ENCODE results near the gene SEPSECS. TPM values are rescaled to one million over a fixed set of nuclear protein-coding genes. Genes with fewer than 3 reads are reported as not detected.
"Not testable (repeated sequence)": the region's sequence is repeated elsewhere in the genome, so short reads cannot be mapped to it uniquely, and the experiment has no call there.

SEPSECS gene
- total RNA-seq, 1 experiment from 2014 or later, result 8.4 TPM

DNA sequence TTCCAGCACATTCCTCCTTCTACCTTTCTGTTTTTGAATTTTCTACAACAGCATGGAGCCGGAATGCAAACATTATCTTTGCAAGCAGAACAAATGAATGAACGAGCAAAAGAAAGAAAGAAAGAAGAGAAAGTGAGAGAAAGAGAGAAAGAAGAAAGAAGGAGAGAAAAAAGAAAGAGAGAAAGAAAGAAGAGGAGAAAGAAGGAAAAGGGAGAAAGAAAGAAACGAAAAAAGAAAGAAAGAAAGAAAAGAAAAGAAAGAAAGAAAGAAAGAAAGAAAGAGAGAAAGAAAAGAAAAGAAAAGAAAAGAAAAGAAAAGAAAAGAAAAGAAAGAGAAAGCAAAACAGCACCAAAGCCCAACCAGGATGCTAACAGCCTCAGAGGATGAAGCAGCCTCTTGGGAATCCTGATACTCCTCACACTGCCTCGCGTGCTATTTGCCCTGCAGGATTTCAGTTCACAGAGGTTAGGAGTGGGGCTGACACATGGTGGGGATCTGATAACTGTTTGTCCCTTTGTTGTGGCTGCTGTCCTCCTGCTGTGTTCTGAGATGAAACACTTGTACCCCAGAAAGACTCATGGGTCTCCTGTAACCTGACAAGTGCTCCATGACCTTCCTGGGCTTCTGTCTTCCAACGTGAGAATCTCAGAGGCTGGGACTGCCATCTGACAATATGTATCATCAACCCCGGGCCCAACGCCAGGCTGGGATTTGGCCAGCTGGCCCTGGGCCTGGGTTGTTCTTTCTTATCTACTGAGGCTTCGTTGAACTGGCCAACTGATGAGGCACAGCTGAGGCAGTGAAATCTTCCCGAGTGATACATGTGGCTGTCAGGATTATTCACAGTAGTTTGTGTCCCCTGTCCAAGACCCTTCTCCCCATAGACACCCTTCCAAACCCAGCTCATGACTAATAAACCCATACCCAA lies 61.0 kb downstream of the SEPSECS start:
- no peak for DNase-seq (ENCODE audit: low read depth, low spot score)
- in situ Hi-C loops (cut with HindIII; ENCODE audit: low pct_unique_long_range_greater_than_20kb, low sequenced_read_pairs), result no loop called here

DNA sequence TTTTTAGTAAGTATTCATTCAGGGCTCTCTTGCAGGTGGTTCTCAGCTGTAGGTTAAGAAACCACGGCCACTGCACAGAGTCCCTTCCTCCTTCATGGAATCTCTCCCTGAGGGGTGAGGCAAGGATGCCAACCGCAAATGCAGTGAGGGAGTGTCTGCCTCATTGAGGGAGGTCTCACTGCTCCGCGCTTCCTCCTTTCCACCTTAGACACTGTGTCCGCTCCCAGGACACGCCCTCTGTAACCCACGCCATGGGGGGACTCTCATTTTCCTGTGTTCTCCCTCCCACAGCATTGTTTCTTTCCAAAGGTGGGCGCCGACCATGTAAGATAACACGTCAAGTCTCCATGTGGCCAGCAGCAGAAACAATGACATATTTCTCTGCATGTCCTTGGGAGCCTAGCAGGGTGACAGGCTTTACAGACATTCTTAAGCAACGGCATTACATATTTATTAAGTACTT lies 63.2 kb downstream of the SEPSECS start:
- no peak for DNase-seq (ENCODE audit: low read depth, low spot score)
- in situ Hi-C loops (cut with HindIII; ENCODE audit: low pct_unique_long_range_greater_than_20kb, low sequenced_read_pairs), result no loop called here

DNA sequence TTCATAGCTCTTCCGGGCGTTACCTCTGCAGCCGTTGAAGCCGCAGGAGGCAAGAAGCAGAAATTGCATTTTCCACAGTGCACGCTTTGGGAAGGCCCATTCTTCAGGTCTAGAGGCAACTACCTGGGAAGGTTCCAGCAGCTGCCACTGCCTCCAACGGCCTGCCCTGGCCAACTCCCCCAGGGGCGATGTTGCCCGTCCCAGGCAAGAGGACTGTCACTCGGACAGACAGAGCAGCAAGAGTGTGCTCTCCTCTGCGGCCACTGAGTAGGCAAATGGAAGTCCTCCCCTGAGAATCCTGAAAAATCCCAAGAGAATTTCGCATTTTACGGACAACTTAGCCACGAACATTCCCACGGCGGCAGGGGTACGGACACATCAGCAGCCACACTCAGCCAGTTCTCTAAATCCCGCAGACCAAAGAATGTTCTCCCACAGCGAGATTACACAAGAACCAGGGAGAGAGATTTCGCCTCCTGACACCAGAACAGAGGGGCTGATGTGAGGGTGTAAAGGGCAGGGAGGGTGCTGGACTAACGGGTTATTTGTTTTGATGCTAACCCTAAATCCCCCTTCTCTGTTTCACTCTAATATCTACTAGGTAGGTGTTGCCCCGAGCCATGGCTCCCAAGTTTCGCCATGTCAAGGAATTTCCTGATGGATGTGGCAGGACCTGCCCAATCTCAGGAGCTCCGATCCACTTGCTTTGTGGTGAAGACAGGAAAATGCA lies 63.8 kb downstream of the SEPSECS start:
- DNase-seq (ENCODE audit: low read depth, low spot score), result no peak
- in situ Hi-C loops (cut with HindIII; ENCODE audit: low pct_unique_long_range_greater_than_20kb, low sequenced_read_pairs), result no loop called here

DNA sequence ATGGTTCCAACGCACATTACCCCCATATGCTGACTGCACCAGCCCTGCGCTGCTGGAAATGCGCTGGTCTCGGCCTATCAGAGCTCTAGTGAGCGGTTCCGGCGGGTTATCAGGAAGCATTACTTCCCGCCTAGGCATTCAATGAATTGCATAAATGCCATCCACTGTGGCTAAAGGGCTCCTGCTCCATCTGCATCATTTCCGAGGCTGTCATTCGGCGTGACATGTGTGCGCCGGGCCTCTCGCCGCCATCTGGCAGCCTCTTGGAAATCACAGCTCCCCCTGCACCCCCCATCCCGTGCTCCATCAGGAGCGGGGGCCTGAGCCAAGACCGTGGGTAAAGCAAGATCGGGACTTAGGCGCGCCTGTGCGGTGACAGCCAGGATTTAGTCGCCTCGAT lies 64.4 kb downstream of the SEPSECS start:
- in situ Hi-C loops (cut with HindIII; ENCODE audit: low pct_unique_long_range_greater_than_20kb, low sequenced_read_pairs), result no loop called here
- DNase-seq (ENCODE audit: low read depth, low spot score), result no peak

DNA sequence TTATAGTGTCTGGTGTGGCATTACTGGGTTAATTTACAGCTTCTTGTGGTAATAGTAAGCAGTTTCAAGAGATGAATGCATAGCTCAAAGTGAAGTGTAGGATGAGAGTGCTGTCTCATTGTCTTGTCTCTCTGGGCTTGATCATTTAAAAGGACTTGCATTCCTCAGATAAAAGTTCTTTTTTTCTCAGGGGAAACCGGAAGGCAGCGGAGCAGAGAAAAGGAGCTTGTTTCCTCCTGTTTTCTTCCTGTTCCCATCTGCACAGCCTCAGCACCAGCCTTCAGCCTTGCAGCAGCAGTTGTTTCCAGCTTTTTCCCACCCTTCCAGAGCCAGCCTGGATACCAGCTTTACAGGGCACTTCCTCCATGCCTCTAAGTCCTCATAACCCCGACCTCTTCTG lies 68.1 kb downstream of the SEPSECS start:
- in situ Hi-C loops (cut with HindIII; ENCODE audit: low pct_unique_long_range_greater_than_20kb, low sequenced_read_pairs), result no loop called here
- no peak for DNase-seq (ENCODE audit: low read depth, low spot score)

DNA sequence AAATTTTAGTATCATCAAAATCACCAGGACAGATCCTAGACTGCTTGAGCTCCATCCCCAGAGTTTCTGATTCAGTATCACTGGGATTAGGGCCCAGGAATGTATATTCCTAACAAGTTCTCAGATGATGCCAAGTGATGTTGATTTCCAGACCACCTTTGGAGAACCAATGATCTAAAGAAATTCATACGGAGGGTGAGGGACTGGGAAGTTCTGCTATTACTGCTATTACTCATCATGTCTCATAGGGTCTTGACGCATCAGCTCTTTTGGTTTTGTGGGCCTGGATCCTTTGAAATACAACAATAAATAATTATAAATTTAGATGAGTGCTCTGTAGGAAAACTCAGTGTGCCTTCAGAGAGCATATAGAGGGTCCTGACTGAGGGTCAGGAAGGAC lies 69.7 kb downstream of the SEPSECS start:
- no peak for DNase-seq (ENCODE audit: low read depth, low spot score)
- in situ Hi-C loops (cut with HindIII; ENCODE audit: low pct_unique_long_range_greater_than_20kb, low sequenced_read_pairs), result no loop called here

DNA sequence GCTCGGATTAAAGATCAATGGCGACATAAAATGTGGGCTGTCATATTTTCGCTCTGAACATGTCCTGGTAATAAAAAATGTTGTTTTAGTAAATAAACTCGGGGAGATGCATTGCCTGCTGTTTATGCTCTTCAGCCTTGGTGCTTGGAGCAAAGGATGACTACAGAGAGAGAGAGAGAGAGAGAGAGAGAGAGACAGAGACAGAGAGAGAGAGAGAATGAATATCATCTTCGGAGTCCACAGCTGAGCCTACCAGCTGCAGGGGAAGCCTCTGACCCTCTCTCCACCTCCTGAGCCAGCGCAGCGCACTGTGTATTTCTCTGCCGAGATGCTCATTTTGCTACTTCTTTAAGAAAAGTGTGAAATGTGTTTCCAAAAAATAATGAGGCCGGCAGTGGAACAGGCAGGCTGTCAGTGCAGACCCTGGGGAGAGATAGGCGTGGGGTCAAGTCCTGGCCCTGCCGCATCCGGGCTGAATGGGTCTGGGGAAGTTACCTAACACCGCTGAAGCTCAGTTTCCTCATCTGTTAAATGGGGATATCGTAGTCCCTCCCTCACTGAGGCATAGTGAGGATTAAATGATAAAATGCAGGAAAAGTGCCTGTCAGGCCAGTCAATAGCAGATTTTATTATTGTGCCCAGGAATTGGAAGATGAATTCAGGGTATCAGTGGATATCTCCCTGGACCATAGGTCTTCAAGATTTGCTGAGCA lies 71.0 kb downstream of the SEPSECS start:
- no peak for DNase-seq (ENCODE audit: low read depth, low spot score)
- in situ Hi-C loops (cut with HindIII; ENCODE audit: low pct_unique_long_range_greater_than_20kb, low sequenced_read_pairs), result no loop called here

DNA sequence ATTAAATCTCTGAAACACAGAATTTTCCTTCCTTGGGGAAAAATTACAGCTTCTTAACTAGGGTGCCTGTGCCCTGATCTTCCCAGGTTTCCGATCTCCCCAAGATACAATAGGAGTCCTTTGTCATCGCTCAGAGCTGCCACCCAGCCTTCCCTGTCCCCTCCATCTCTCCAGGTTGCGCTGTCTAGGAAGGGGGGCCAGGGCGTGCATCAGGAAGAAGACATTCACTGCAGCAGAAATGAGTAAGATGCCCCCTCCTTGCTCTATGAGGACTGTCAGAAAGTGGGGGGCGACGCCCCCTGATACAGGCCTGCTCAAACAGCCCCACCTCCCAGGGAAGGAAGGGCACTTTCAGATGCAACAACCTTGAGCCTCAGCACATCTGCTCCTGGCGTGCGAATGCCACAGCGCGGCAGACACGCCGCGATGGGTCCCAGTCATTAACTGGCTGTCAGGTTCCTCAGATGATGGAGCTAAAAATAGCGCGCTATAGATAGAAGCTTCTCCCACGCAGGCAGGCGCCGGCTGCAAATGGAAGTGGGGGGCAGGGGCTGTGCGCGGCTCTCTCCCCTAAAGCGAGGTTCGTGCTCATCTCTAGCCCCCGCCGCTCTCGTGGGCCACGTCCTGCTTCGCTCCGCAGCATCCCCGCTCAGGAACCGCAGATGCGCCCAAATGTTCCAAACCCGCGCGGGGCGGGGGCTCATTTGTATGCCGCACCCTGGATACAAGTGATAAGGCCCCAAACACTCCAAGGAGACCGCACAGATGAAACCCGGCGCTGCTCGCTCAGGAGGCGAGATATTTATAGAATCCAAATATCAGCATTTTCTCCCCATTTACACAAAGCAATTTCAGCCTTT lies 71.9 kb downstream of the SEPSECS start:
- in situ Hi-C loops (cut with HindIII; ENCODE audit: low pct_unique_long_range_greater_than_20kb, low sequenced_read_pairs), result no loop called here
- no peak for DNase-seq (ENCODE audit: low read depth, low spot score)

DNA sequence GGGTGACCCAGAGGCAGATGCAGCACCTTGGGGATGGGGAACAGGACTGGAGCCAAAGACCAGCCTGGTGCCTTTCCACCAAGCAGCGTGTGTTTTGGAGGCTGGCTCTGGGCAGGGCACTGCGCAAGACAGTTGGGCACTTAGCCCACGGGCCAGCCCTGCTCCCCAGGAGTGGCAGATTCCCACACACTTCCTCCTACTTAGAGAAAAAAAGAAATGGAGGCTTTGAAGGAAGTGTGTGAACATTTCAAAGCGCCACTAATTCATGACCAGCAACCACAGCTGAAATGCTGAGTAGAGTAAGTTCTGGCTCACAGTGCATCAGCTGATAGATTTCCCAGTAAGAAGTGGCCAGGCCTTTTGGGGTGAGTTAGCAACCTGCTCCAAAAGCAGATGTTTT lies 74.6 kb downstream of the SEPSECS start:
- no peak for DNase-seq (ENCODE audit: low read depth, low spot score)
- in situ Hi-C loops (cut with HindIII; ENCODE audit: low pct_unique_long_range_greater_than_20kb, low sequenced_read_pairs), result no loop called here

DNA sequence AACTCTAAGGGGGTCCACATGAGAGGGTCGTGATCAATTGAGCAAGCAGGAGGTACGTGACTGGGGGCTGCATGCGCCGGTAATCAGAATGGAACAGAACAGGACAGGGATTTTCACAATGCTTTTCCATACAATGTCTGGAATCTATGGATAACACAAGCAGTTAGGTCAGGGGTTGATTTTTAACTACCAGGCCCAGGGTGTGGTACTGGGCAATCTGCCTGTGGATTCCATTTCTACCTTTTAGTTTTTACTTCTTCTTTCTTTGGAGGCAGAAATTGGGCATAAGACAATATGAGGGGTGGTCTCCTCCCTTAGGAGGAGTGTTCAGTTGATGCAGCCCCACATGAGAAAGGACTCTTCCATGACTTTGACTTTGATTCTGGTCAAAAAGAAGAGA lies 76.8 kb downstream of the SEPSECS start:
- DNase-seq (ENCODE audit: low read depth, low spot score); in situ Hi-C loops (cut with HindIII; ENCODE audit: low pct_unique_long_range_greater_than_20kb, low sequenced_read_pairs): not testable (repeated sequence)

DNA sequence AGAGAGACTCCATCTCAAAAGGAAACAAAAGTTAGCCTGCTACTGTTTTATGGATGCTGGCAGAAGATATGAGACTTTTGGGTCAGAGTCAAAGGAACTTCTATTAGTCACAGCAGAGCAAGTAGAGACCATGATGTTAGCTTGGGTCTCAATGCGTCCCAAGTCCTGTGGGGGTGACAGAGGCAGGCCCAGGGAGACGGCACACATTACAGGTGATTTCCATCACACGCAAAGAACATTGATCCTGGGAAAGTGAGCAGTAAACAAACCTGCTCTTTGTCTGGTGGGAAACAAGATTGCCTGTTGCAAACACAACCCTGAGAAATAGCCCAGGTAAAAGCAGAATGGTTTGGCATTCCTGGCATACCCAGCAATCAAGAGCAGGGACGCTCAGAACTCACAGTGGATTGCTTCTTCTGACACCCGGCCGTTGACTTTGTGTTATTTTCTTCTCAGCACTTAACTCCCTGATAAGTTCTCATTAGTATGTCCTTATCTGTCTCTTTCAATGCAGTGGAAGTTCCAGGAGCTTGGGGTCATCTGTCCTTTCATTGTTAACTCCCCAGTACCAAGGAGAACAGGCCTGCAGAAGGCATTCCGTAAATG lies 78.3 kb downstream of the SEPSECS start:
- in situ Hi-C loops (cut with HindIII; ENCODE audit: low pct_unique_long_range_greater_than_20kb, low sequenced_read_pairs), result no loop called here
- DNase-seq (ENCODE audit: low read depth, low spot score), result no peak

DNA sequence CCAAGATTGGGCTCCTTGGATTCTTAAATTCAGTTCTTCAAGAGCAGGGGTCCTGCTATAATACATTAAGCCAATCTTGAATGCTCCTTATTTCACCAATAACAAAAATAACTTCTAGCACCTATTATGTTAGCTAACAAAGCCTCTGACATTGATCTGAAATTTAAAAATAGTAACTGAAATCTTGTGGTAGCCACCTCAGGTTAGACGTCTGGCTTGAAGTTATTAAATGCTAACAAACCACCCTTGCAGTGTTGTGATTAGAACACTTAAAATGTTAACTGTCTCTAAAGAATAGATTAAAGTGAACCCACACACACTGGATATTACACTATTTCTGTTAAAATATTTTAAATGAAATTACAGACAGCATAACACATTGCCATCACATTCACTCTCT lies 79.7 kb downstream of the SEPSECS start:
- DNase-seq (ENCODE audit: low read depth, low spot score), result no peak

DNA sequence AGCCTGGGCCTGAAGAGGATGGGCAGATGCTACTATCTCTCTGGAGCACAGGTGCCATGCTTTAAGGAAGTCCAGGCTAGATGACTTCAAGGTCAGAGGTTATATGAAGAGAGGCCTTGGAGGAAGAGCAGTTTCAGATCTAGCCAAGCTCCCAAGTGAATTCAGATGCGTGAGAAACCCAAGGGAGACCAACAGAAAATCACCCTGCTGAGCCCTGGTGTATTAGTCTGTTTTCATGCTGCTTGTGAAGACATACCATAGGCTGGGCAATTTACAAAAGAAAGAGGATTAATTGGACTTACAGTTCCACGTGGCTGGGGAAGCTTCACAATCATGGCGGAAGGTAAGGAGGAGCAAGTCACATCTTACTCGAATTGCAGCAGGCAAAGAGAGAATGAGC lies 81.7 kb downstream of the SEPSECS start:
- no peak for DNase-seq (ENCODE audit: low read depth, low spot score)
- in situ Hi-C loops (cut with HindIII; ENCODE audit: low pct_unique_long_range_greater_than_20kb, low sequenced_read_pairs), result no loop called here

More for the DNA sequence above, 79.7 kb downstream of the SEPSECS start:
- in situ Hi-C loops (cut with HindIII; ENCODE audit: low pct_unique_long_range_greater_than_20kb, low sequenced_read_pairs), result no loop called here

DNA sequence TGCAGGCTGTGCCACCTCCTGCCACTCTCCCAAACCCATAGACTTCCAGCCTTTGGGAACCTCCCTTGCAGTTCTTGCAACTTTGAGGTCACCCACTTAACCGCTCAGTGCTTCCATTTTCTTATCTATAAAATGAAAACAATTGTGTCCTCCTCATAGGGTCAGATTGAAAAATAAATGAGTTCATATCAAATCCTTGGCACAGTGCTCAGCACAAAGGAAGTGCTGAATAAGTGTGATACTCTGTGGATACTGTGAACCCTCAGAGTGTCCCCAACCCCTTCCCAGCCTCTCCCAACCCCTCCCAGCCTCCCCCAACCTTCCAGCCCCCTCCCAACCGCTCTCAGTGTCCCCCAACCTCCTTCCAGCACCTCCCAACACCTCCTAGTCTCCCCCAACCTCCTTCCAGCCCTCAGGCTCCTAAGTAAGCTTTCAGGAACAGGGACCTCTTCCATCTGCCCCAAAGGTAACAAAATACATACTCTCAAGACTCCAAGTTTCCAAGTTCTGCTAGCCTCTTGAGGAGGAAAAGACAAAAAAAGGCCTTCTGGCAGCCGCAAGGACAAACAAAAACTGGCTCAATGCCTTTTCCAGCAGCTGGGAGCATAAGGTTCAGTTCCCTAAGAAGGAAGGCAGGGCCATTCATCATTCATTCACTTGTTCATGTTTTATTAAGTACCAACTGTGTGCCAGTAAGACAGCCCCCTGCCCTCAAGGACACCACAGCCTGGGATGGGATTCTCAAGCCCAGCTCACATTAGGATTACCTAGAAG lies 83.4 kb downstream of the SEPSECS start:
- in situ Hi-C loops (cut with HindIII; ENCODE audit: low pct_unique_long_range_greater_than_20kb, low sequenced_read_pairs), result no loop called here
- DNase-seq (ENCODE audit: low read depth, low spot score), result no peak

DNA sequence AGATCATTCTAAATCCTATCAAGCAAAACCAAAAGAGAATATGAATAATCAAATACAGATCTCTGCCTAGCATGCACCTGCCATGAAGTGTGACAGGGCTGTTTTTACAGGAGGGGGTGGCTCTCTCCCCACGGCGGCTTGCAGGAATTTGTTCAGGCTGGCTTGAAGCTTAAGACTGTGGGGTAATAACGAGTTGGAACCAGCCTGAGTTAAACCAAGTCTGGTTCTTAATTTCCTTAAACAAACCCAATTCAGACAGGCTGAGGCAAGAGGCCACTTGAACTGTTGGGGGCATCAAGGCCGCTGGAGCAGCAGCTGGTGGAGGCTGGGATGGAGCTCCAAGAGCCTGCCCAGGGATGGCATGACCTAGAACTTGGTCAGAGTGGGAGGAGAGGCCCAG lies 84.4 kb downstream of the SEPSECS start:
- in situ Hi-C loops (cut with HindIII; ENCODE audit: low pct_unique_long_range_greater_than_20kb, low sequenced_read_pairs), result no loop called here

DNA sequence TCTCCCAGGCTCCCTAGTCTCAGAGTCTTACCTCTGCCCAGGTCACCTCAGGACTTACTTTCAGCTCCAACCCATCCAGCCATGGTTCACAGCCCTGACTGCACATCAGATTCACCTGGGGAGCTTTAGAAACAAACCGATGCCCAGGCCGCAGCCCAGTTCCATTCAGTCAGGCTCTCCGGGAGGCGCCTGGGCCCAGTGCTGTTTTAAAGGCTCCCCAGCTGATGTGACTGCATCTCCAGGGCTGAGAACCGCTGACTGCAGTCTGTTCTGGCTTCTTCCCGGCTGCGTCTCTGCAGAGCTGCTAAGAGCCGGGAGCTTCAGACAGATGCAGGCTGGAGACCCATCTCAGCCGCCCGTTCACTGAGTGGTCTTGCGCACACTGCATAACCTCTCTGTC lies 85.1 kb downstream of the SEPSECS start:
- in situ Hi-C loops (cut with HindIII; ENCODE audit: low pct_unique_long_range_greater_than_20kb, low sequenced_read_pairs), result no loop called here
- no peak for DNase-seq (ENCODE audit: low read depth, low spot score)

More for the DNA sequence above, 84.4 kb downstream of the SEPSECS start:
- no peak for DNase-seq (ENCODE audit: low read depth, low spot score)
